PC-9 (cell line): ENCODE data around the gene CIZ1. TPM values are rescaled to one million over a fixed set of nuclear protein-coding genes. Genes with fewer than 3 reads are reported as not detected.
"Not testable (repeated sequence)": the region's sequence is repeated elsewhere in the genome, so short reads cannot be mapped to it uniquely, and the experiment has no call there.

Experiments used
- BruUV-seq: library from RNA; stranded (reverse); fragments of 400-500 nt; replicated peaks from 2 replicates; lab custom pipeline; 2021; lab: Mats Ljungman, UMichigan
- CTCF ChIA-PET: fragments of 300-600 bp; sonication (Branson Sonifier 250); formaldehyde crosslinking; loops from one replicate; lab custom pipeline; 2022; ENCODE audit warnings: antibody characterized with exemption; lab: Charles Lee
- POLR2A ChIA-PET: fragments of 300-600 bp; sonication (Branson Sonifier 250); formaldehyde crosslinking; loops from one replicate; lab custom pipeline; 2022; ENCODE audit warnings: antibody characterized with exemption; ENCODE audit not compliant: unreplicated experiment; lab: Charles Lee
- DNase-seq, 2 experiments: peaks; one replicate each; pipeline versions ENCODE4 v3.0.0 to v3.0.0-alpha.2; 2015 to 2022; ENCODE audit warnings: mixed read lengths in 1 of 2
- H2AFZ ChIP-seq: fragments of 200-600 bp; sonication (generic); 2 replicates; pipeline ENCODE4 v1.8.1; 2017; ENCODE audit warnings: antibody characterized with exemption
- H3F3A ChIP-seq: fragments of 200-600 bp; sonication (generic); 2 replicates; pipeline ENCODE4 v1.8.1; 2017; ENCODE audit warnings: antibody characterized with exemption, mild to moderate bottlenecking, low read depth; ENCODE audit not compliant: insufficient read depth
- H3K27ac ChIP-seq: fragments of 200-600 bp; sonication (generic); 2 replicates; pipeline ENCODE4 v1.6.1; 2016; ENCODE audit warnings: mixed run types
- H3K27me3 ChIP-seq: fragments of 200-600 bp; sonication (generic); 2 replicates; pipeline ENCODE4 v1.6.1; 2016; ENCODE audit warnings: low read depth, mixed run types; ENCODE audit not compliant: insufficient read depth
- H3K36me3 ChIP-seq: fragments of 200-600 bp; sonication (generic); 2 replicates; pipeline ENCODE4 v1.6.1; 2016; ENCODE audit warnings: low read depth, mixed run types
- H3K4me1 ChIP-seq: fragments of 200-600 bp; sonication (generic); replicated peaks from 2 replicates; pipeline ENCODE4 v1.6.1; 2016; ENCODE audit warnings: mixed run types; ENCODE audit not compliant: insufficient read depth
- H3K4me2 ChIP-seq: fragments of 200-600 bp; sonication (generic); 2 replicates; pipeline ENCODE4 v1.6.1; 2017; ENCODE audit warnings: mixed run types
- H3K4me3 ChIP-seq: fragments of 200-600 bp; sonication (generic); 2 replicates; pipeline ENCODE4 v1.6.1; 2016; ENCODE audit warnings: mixed run types
- H3K79me2 ChIP-seq: fragments of 200-600 bp; sonication (generic); 2 replicates; pipeline ENCODE4 v1.6.1; 2017; ENCODE audit warnings: low read depth, mixed run types
- H3K9me2 ChIP-seq: fragments of 200-600 bp; sonication (generic); 2 replicates; pipeline ENCODE4 v1.8.1; 2017; ENCODE audit warnings: mild to moderate bottlenecking; ENCODE audit not compliant: insufficient read depth
- H3K9me3 ChIP-seq: fragments of 200-600 bp; sonication (generic); 2 replicates; pipeline ENCODE4 v1.8.1; 2016; ENCODE audit warnings: low read depth; ENCODE audit not compliant: insufficient read depth
- H4K20me1 ChIP-seq: fragments of 200-600 bp; sonication (generic); 2 replicates; pipeline ENCODE4 v1.8.1; 2017; ENCODE audit not compliant: insufficient read depth
- EZH2 ChIP-seq: fragments of 200-600 bp; sonication (generic); IDR thresholded peaks from 2 replicates; pipeline ENCODE4 v1.8.0; 2017; ENCODE audit warnings: antibody characterized with exemption, low read depth
- intact Hi-C: fragments of 100-400 bp; cut with micrococcal nuclease; formaldehyde crosslinking; loops from one replicate; pipeline ENCODE4 v1.10.0; 2022; ENCODE audit not compliant: unreplicated experiment
- total RNA-seq: library from RNA; stranded (reverse); gene quantifications from 2 replicates; pipeline ENCODE4 v1.2.3, GENCODE V29; 2021
- TF ChIP-seq, protein P1 (sequence below): fragments of 200-600 bp; sonication (generic); conservative IDR thresholded peaks from 2 replicates; pipeline ENCODE4 v1.6.1; 2017; ENCODE audit warnings: mixed run types, antibody characterized with exemption, mild to moderate bottlenecking, moderate library complexity

The CIZ1 gene
- total RNA-seq, 1 experiment from 2014 or later = 213 TPM

DNA sequence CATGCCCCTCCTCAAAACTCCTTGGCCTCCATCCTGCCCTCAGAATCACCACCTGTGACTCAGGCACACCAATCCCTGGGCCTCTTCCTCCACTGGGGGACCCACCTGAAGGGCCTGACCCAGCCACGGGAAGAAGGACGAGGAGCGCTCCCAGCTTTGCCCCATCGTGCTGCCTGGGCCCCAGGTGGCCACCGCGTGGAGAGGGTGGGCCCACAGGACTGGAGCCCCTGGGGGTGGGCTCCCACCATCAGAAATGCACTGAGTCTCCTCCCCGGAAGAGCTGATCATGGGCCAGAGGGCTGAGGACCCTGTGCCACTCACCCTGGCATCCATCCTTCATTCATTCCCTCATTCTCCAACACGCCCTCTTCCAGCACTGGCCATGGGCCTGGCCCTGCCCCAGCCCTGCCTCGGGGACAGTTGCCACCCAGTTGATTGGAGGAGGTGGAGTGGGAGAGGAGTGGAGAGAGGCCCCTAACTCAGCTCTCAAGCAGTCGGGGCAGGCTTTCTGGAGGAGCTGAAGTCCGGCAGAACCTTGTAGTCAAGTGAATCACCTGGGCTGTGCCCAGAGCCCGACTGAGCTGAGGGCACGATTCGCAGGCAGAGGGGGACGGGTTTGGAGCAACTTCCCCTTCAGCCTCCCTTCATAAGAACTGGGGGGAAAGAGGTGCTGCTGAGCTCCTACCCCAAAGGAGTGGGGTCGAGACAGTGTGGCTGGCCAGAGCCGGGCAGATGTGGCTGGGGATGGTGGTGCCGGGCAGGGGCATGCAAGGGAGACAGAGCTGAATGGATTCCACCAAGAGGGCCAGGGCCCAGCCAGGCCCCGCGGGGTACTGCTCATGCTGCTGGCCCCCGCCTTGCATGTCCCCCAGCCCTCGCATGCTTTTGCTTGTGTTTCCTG, 41.4 kb upstream of the CIZ1 start:
- ChIA-PET CTCF (no interaction called here), POLR2A (interaction anchor here (0.6 kb wide), 1 partner anchor 223 kb away, joined by 4 read pairs; no protein-coding TSS in a partner anchor)

DNA sequence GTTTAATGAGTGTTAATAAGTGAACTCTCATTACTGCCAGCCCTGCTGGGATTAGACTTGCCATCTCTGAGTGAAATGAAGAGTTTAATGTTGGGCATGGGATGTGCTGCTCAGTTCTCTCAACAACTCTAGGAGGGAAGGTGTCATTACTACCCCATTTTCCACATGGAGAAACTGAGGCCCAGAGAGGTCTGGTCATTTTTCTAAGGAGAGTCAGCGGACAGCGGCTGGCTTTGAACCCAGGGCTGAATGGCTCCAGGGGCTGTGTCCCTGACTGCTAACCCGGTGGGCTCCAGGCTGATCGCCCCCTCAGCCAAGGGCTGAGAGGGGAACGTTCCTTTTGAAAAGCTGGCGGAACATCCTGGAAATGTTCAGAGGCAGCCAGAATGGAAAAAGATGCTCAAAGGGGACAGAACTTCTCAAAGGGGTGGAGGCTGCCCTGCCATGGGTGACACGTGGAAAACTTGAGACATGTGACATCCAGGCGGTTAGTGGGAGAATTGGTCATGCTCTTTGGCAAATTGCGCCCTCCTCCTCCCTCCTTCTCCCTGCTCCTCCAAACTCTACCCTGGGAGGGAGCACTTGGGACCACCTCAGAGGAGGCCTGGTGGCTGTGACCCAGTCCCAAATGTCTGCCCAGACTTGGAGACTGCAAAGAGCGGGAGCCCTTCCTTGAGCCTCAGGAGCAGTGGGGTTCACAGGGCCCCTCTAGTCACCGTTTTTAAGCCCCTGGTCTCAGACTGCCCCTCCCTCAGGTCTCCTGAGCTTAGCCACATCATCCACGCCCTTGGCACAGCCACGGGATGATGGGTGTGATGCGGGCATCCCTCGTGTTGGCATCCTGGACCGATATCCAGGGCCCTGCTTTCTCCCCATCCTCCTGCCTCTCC, 40.5 kb upstream of the CIZ1 start:
- Histone ChIP-seq H3K9me2 (no peaks in the 10 kb centered on the region), H4K20me1 (no peaks in the 10 kb centered on the region), H3K79me2 (no peaks in the 10 kb centered on the region), H3K4me1 (no peaks in the 10 kb centered on the region), H3K27ac (no peak overlapping the region), H2AFZ (no peak overlapping the region), H3K27me3 (no peaks in the 10 kb centered on the region), H3K4me2 (no peak overlapping the region), H3K36me3 (no peaks in the 10 kb centered on the region), H3K9me3 (no peaks in the 10 kb centered on the region), H3F3A (no peaks in the 10 kb centered on the region), H3K4me3 (no peak overlapping the region)
- TF ChIP-seq, protein P1, sequence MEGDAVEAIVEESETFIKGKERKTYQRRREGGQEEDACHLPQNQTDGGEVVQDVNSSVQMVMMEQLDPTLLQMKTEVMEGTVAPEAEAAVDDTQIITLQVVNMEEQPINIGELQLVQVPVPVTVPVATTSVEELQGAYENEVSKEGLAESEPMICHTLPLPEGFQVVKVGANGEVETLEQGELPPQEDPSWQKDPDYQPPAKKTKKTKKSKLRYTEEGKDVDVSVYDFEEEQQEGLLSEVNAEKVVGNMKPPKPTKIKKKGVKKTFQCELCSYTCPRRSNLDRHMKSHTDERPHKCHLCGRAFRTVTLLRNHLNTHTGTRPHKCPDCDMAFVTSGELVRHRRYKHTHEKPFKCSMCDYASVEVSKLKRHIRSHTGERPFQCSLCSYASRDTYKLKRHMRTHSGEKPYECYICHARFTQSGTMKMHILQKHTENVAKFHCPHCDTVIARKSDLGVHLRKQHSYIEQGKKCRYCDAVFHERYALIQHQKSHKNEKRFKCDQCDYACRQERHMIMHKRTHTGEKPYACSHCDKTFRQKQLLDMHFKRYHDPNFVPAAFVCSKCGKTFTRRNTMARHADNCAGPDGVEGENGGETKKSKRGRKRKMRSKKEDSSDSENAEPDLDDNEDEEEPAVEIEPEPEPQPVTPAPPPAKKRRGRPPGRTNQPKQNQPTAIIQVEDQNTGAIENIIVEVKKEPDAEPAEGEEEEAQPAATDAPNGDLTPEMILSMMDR = no peak
- TF ChIP-seq EZH2 = no peak
- BruUV-seq = no TSS peak
- DNase-seq = no peak
- ChIA-PET CTCF (no interaction called here), POLR2A (interaction anchor here (0.6 kb wide), 1 partner anchor 224 kb away, joined by 4 read pairs; no protein-coding TSS in a partner anchor)
- intact Hi-C loops = no loop called here

More for the DNA sequence above, 41.4 kb upstream of the CIZ1 start:
- intact Hi-C loops = no loop called here
- Histone ChIP-seq H3K4me1 (no peaks in the 10 kb centered on the region), H3K27me3 (no peaks in the 10 kb centered on the region), H2AFZ (no peak overlapping the region), H3K4me3 (no peak overlapping the region), H3K79me2 (no peaks in the 10 kb centered on the region), H3K4me2 (no peak overlapping the region), H3K27ac (no peak overlapping the region), H4K20me1 (no peaks in the 10 kb centered on the region), H3K36me3 (no peaks in the 10 kb centered on the region), H3K9me2 (no peaks in the 10 kb centered on the region), H3F3A (no peaks in the 10 kb centered on the region), H3K9me3 (no peaks in the 10 kb centered on the region)
- no peak for TF ChIP-seq EZH2
- TF ChIP-seq, protein P1 = no peak
- no TSS peak for BruUV-seq
- no peak for DNase-seq

DNA sequence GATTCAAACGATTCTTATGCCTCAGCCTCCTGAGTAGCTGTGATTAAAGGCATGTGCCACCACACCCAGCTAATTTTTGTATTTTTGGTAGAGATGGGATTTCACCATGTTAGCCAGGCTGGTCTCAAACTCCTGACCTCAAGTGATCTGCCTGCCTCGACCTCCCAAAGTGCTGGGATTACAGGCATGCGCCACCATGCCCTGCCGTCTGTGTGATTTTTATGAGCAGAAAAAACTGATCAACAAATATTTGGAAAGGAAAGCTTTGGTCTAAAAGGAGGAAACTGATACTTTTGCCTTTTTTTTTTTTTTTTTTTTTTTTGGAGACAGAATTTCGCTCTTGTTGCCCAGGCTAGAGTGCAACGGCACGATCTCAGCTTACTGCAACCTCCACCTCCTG, 39.5 kb upstream of the CIZ1 start:
- H3K4me1 ChIP-seq, H3K9me2 ChIP-seq, H3K4me3 ChIP-seq, H4K20me1 ChIP-seq, H3F3A ChIP-seq, H3K9me3 ChIP-seq, H3K79me2 ChIP-seq, H3K27ac ChIP-seq, H2AFZ ChIP-seq, BruUV-seq, H3K27me3 ChIP-seq, H3K36me3 ChIP-seq, CTCF ChIA-PET, DNase-seq, H3K4me2 ChIP-seq, intact Hi-C loops: not testable (repeated sequence)
- POLR2A ChIA-PET = interaction anchor here (0.6 to 0.7 kb wide), 2 partner anchors 16 to 28 kb away, joined by 4 read pairs; partner anchors contain the start of gene DNM1
